MM.1S (cell line): ENCODE measurements around the gene GPR89B.
"Not testable (repeated sequence)": the region's sequence is repeated elsewhere in the genome, so short reads cannot be mapped to it uniquely, and the experiment has no call there.

ENCODE experiments used
- EZH2 ChIP-seq: fragments of 300-600 bp; sonication (generic); optimal IDR thresholded peaks from 2 replicates; pipeline ENCODE3; 2017; ENCODE audit warnings: low read depth, mild to moderate bottlenecking, antibody characterized with exemption, low read length, mixed read lengths
- EZH2phosphoT487 ChIP-seq: fragments of 300-600 bp; sonication (generic); IDR thresholded peaks from 2 replicates; pipeline ENCODE4 v1.6.1; 2018; ENCODE audit warnings: antibody characterized with exemption, low read length
- TF ChIP-seq, protein P1 (sequence below): fragments of 300-600 bp; sonication (generic); IDR thresholded peaks from 2 replicates; pipeline ENCODE4 v1.5.1; 2016; ENCODE audit warnings: antibody characterized with exemption, low read length, mixed read lengths

DNA sequence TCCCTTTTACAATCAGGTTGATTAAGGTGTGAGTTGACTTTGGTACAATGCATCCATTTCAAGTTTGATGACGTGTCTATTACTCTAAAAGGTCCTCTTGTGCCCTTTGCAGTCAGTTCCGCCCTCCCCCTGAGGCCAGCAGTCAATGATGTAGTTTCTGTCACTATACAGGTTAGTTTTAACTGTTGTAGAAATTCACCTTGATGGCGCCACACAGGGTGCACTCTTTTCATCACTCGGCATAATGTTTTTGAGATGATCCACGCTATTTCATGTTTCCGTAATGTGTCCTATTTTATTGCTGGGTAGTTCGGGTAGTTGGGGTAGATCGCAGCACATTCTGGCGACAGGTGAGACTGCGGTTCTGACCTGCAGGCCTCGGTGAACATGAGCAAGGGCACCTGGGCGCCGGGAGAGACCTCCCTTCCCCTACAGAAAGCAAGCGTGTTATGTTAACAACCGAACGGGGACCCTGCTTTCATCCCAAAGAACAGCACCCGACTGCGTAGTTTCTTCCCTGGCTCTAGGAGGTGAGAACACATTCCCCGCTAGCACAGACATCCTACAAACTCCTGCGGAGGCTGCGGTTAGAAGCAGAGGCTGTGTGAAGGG lies 109.7 kb downstream of the GPR89B start:
- TF ChIP-seq, protein P1, sequence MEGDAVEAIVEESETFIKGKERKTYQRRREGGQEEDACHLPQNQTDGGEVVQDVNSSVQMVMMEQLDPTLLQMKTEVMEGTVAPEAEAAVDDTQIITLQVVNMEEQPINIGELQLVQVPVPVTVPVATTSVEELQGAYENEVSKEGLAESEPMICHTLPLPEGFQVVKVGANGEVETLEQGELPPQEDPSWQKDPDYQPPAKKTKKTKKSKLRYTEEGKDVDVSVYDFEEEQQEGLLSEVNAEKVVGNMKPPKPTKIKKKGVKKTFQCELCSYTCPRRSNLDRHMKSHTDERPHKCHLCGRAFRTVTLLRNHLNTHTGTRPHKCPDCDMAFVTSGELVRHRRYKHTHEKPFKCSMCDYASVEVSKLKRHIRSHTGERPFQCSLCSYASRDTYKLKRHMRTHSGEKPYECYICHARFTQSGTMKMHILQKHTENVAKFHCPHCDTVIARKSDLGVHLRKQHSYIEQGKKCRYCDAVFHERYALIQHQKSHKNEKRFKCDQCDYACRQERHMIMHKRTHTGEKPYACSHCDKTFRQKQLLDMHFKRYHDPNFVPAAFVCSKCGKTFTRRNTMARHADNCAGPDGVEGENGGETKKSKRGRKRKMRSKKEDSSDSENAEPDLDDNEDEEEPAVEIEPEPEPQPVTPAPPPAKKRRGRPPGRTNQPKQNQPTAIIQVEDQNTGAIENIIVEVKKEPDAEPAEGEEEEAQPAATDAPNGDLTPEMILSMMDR, result not testable (repeated sequence)
- TF ChIP-seq EZH2phosphoT487, EZH2: not testable (repeated sequence)
